ENCODE measurements around the gene CEP192.

CEP192 gene

DNA sequence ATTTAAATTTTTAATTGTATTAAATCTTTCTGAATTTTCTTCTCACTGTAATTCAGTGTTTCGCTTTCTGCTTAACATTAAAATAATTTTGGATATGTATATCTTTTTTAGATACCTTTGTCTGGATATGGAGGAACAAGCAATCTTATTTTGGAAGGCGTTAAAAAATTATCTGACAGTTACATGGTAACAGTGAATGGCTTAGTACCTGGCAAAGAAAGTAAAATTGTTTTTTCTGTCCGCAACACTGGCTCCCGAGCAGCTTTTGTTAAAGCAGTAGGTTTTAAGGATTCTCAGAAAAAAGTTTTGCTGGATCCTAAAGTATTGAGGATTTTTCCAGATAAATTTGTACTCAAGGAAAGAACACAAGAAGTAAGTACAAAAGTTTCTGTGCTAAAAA, 95.7 kb downstream of the CEP192 start:
- in situ Hi-C loops (cut with MboI; ENCODE audit: low sequenced_read_pairs) = loop anchor here (25.0 kb wide), 1 partner anchor 100 kb away; the partner anchor contains the start of gene CEP192

DNA sequence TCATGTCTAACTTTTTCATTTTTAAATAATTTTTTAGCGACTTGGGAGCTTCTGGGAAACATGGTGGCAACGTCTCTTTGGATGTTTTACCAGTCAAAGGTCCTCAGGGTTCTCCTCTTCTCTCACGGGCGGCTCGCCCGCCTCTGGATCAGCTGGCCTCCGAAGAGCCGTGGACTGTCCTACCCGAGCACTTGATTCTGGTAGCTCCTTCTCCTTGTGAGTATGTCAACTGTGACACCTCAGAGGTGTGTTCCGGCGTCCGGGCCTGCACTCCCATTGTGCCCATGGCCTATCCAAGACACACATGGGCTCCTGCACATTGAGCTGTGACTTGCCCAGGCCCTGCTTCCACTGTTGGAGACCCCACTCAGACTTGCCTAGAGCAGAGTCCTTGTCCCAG, 104.3 kb downstream of the CEP192 start:
- in situ Hi-C loops (cut with MboI; ENCODE audit: low sequenced_read_pairs) = loop anchor here (25.0 kb wide), 1 partner anchor 108 kb away; the partner anchor contains the start of gene CEP192

DNA sequence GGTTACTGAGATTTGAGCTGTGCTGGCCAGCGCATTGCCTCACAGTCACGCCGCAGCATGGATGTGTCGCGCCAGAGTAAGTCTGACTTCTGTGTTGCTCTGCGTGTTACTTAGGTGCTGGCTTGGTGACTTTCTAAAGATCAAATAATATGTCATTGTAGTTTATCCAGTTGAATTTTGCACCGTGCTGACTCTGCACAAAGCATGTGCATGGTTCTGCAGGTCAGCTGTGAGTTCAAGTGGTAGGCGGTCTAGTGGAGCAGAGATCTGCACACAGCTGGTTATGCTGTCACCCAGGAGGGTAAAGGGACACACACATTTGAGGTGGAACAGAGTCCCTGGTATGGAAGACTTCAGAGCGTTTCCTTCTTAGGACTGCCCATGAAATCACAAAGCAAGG, 105.1 kb downstream of the CEP192 start:
- in situ Hi-C loops (cut with MboI; ENCODE audit: low sequenced_read_pairs) = loop anchor here (25.0 kb wide), 1 partner anchor 109 kb away; the partner anchor contains the start of gene CEP192

DNA sequence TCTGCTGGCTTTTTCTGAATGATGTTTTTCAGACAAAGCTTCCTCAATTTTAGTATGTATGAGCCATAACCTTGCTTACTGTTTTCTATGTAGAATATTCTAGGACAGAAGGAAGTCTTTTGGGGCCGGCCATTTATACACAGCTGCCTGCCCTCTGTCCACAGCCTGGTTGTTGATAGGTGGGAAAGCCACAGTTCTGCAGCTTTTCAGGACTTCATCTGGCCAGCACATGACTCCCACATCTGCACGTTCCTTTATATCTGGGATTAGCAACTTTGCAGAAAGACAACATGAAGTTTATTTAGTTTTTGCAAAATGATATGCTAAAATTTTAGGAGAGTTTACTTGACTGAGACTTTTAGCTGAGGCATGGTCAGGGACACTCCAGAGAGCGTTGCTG, 105.6 kb downstream of the CEP192 start:
- in situ Hi-C loops (cut with MboI; ENCODE audit: low sequenced_read_pairs) = loop anchor here (25.0 kb wide), 1 partner anchor 109 kb away; the partner anchor contains the start of gene CEP192

DNA sequence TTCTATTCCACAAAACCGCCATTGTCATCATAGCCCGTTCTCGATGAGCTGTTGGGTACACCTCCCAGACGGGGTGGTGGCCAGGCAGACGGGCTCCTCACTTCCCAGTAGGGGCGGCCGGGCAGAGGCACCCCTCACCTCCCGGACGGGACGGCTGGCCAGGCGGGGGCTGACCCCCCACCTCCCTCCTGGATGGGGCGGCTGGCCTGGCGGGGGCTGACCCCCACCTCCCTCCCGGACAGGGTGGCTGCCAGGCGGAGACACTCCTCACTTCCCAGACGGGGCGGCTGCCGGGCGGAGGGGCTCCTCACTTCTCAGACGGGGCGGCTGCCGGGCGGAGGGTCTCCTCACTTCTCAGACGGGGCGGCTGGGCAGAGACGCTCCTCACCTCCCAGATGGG, 106.9 kb downstream of the CEP192 start:
- in situ Hi-C loops (cut with MboI; ENCODE audit: low sequenced_read_pairs) = loop anchor here (25.0 kb wide), 1 partner anchor 111 kb away; the partner anchor contains the start of gene CEP192

DNA sequence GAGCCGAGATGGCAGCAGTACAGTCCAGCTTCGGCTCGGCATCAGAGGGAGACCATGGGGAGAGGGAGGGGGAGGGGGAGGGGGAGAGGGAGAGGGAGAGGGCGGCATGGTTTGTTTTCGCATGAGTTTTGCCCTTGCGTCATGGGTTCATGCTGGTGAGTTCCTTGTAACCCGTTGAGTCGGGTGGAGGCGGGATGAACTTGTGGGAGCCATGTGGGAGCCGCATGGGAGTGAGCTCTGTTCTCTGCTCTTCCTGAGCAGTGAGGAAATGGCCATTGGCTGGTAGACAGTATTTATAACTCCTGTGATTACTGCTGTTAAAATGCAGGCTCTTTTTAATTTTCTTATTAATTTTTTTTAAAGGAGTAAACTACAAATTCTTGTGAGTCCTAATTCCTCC, 108.0 kb downstream of the CEP192 start:
- in situ Hi-C loops (cut with MboI; ENCODE audit: low sequenced_read_pairs) = loop anchor here (25.0 kb wide), 1 partner anchor 112 kb away; the partner anchor contains the start of gene CEP192

DNA sequence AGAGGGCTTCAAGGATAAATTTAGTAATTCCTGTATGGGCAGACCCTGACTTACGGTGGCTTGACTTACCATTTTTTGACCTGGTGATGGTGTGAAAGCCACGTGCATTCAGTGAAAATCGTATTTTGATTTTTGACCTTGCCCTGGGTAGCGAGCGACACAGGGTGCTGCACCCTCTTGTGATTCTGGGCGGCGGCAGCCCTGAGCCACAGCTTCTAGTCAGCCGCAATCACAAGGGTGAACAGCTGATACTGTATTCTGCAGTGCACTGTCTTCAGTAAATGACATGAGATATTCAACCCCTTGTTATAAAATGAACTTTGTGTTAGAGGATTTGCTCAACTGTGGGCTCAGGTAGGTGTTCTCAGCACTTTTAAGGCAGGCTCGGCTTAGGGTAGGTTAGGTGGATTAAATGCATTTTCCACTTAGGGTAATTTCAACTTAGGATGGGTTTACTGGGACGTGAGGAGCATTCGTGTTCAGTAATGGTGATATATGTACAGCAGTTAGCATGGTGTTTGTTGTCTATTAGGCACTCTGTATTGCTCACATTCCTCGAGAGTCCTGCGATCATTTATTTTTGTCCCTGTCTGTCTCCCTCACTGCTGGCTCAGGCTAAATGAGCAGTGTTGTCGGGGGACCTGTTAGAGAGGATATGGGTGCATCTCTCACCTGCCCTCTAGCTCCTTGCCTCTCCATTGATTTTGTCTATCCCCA, 109.9 kb downstream of the CEP192 start:
- in situ Hi-C loops (cut with MboI; ENCODE audit: low sequenced_read_pairs) = loop anchor here (25.0 kb wide), 2 partner anchors 111 to 389 kb away; partner anchors contain the start of genes CEP76, LDLRAD4 and PSMG2

DNA sequence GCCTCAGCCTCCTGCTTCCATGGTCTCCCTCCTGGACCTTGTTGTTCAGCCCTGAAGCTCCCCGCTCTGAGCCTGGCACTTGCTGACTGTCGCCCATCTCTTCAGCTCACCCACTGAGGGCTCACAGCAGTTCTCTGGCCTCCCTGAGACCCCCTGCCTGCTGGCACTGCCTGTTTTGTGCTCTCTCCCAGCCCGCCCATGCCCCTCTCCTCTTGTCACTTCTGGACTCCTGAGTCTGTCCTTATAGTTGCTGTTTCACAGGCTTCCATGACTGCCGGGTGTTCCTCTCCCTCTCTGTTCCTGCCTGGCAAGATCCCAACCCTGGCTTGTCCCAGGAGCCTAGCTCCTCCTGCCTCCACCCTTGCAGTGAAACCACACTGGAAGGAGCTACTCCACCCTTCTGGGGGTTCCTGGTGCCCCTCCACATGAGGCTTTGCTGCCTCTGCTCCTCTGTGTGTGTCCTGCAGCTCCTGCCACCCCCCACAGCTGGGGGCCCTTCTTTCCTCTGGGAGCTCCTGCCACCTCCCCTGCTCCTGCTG, 110.6 kb downstream of the CEP192 start:
- in situ Hi-C loops (cut with MboI; ENCODE audit: low sequenced_read_pairs) = loop anchor here (25.0 kb wide), 2 partner anchors 111 to 389 kb away; partner anchors contain the start of genes CEP76, LDLRAD4 and PSMG2

DNA sequence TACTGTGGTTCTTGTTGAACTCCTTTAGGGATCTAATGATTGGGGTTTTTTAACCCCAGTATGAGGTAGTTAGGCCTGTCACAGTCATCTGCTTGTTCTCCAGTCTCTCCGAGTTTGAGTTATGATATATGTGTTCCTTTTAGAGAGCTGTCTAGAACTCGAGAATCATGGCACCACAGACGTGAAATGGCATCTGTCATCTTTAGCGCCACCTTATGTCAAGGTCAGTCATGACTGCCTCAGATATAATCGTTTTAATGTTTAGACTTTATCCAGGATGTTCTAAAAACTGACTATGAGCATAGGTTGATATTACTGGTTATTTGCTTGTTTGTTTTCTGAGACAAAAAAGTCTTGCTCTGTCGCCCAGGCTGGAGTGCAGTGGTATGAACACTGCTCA, 112.2 kb downstream of the CEP192 start:
- in situ Hi-C loops (cut with MboI; ENCODE audit: low sequenced_read_pairs) = loop anchor here (25.0 kb wide), 2 partner anchors 109 to 391 kb away; partner anchors contain the start of genes CEP76, LDLRAD4 and PSMG2

DNA sequence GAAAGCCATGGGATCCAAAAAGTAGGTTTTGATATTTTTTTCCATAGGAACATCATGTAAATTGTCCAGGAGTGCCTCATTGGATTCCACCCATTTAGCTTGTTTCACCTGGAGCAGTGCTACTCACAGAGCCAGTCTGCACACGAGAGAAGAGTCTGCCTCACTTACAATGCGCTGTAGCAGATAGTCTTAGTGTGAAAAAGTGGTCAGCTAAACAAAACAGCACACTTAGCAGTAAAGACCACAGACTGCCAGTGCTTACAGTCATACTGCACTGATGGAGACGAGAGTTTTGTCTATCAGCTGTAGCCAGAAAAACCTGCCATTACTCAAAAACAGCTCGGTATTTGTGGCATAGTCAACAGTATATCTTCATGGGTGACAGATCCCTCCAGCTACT, 113.9 kb downstream of the CEP192 start:
- in situ Hi-C loops (cut with MboI; ENCODE audit: low sequenced_read_pairs) = loop anchor here (25.0 kb wide), 2 partner anchors 107 to 393 kb away; partner anchors contain the start of genes CEP76, LDLRAD4 and PSMG2

DNA sequence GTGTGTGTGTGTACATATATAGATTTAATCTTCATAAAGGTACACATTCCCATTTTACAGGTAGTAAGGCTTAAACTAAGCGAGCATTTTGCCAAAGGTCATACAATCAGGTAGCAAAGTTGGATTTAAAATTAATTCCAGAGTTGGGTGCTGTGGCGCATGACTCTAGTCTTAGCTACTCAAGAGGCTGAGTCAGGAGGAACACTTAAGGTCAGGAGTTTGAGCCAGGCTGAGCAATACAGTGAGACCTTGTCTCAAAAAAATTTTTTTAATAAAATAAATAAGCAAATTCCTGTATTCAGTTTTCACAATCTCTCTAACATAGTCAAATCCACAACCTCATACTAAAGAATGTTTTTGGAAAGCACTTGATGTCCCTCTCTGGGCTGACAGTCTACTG, 115.9 kb downstream of the CEP192 start:
- in situ Hi-C loops (cut with MboI; ENCODE audit: low sequenced_read_pairs) = loop anchor here (25.0 kb wide), 2 partner anchors 105 to 395 kb away; partner anchors contain the start of genes CEP76, LDLRAD4 and PSMG2

DNA sequence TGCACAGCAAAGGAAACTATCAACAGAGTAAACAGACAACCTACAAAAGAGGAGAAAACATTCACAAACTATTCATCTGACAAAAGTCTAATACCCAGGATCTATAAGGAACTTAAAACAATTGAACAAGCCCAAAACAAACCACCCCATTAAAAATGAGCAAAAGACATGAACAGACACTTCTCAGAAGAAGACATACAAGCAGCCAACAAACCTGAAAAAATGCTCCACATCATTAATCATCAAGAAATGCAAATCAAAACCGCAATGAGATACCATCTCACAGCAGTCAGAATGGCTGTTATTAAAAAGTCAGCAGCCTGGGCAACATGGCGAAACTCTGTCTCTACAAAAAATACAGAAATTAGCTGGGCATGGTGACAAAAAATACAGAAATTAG, 117.2 kb downstream of the CEP192 start:
- in situ Hi-C loops (cut with MboI; ENCODE audit: low sequenced_read_pairs) = loop anchor here (25.0 kb wide), 2 partner anchors 104 to 396 kb away; partner anchors contain the start of genes CEP76, LDLRAD4 and PSMG2

DNA sequence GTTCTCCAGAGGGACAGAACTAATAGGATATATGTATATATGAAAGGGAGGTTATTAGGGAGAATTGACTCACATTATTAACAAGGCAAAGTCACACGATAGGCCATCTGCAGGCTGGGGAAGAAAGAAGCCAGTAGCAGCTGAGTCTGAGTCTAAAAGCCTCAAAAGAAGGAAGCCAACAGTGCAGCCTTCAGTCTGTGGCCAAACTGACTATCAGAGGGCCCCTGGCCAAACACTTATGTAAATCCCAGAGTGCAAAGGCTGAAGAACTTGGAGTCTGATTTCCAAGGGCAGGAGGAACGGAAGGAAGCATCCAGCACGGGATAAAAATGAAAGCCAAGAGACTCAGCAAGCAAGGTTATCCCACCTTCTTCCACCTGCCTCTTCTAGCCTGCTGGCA, 119.4 kb downstream of the CEP192 start:
- in situ Hi-C loops (cut with MboI; ENCODE audit: low sequenced_read_pairs) = loop anchor here (25.0 kb wide), 2 partner anchors 102 to 398 kb away; partner anchors contain the start of genes CEP76, LDLRAD4 and PSMG2

DNA sequence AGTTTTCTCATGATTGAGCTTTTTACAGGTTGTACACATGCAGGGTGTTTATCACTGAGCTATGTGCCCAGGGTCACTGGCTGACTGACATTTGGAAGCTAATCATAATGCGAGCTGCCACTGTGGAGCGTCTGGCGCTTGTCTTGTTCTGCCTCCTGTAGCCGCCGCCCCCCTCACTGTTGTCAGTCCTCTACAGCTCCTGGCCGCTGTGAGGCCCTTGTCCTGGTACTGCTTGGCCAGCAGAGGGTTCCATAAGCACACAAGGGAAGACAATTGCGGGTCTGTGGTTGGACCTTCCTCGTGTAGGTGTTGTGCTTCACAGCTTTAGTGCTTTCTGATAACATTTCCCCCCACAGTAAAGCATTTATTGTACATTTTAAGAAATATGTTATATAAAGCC, 121.8 kb downstream of the CEP192 start:
- in situ Hi-C loops (cut with MboI; ENCODE audit: low sequenced_read_pairs) = loop anchor here (25.0 kb wide), 2 partner anchors 99 to 401 kb away; partner anchors contain the start of genes CEP76, LDLRAD4 and PSMG2

DNA sequence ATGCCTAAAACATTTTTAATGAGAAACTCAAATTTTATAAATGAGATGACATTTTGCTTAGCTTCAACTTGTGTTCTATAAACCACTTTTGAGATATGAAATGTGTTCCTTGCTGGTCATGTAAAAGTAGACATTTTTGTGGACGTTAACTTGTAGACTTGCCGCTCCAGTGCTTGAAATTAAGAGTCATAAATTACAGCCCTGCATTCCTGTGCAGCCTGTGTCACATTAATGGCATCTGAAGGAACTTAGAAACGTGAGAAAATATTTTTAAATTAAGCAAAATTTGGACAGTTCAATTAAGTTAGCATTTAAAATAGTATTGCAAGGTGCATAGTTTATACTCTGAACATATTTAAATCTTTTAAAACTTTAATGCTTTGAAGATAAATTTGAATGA, 129.1 kb downstream of the CEP192 start:
- in situ Hi-C loops (cut with MboI; ENCODE audit: low sequenced_read_pairs) = loop anchor here (25.0 kb wide), 2 partner anchors 92 to 408 kb away; partner anchors contain the start of genes CEP76, LDLRAD4 and PSMG2

DNA sequence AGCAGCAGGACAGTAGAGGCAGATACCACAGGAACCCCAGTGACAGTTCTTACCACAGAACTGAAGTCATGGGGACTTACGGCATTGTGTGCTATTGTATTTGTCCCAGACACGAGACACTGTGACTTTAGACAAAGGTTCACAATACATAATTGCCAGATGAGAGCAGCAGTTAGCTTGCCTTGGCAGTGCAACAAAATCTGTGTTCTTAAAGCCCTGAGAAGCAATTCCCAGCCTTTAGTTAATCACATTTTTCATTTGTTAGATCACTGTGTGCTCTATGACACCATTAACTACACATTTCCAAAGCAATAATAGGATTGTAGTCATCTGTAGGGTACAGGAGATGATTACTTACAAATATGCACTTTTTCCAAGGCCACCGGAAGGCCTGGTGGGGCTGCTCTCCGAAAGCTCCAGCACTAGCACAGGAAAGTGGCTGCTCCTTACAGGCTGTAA, 129.8 kb downstream of the CEP192 start:
- in situ Hi-C loops (cut with MboI; ENCODE audit: low sequenced_read_pairs) = loop anchor here (25.0 kb wide), 2 partner anchors 91 to 409 kb away; partner anchors contain the start of genes CEP76, LDLRAD4 and PSMG2

DNA sequence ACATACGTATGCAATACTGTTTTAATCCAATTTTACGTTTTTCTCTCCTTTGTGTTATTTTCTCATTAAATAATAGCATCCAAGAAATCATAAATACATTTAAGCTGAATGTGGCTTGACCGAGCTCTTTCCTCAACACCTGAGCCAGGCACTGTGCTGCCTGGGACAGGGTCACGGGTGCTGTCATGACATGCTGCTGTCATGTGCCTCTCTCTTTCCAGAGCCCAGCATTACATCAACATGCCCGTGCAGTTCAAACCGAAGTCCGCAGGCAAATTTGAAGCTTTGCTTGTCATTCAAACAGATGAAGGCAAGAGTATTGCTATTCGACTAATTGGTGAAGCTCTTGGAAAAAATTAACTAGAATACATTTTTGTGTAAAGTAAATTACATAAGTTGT, 133.2 kb downstream of the CEP192 start:
- in situ Hi-C loops (cut with MboI; ENCODE audit: low sequenced_read_pairs) = loop anchor here (25.0 kb wide), 2 partner anchors 88 to 412 kb away; partner anchors contain the start of genes CEP76, LDLRAD4 and PSMG2

DNA sequence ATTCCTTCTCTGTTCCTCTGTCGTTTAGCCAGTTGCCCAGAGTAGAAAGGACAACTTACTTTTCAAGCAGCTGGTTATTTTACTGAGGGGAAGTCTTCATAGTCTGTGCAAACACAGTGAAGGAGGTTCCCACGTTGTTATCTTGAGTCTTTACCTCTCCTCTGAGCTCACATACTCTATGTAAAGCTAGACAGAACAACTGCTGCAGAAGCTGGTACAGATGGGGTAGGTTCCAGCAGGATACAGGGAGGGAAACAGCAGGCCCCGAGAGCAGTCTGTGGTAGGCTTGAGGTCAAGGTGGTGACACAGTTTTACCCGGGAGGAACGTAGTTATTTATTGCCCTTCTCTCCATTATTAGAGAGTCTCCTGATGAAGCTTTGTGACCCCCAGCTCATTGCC, 134.0 kb downstream of the CEP192 start:
- in situ Hi-C loops (cut with MboI; ENCODE audit: low sequenced_read_pairs) = no loop called here

DNA sequence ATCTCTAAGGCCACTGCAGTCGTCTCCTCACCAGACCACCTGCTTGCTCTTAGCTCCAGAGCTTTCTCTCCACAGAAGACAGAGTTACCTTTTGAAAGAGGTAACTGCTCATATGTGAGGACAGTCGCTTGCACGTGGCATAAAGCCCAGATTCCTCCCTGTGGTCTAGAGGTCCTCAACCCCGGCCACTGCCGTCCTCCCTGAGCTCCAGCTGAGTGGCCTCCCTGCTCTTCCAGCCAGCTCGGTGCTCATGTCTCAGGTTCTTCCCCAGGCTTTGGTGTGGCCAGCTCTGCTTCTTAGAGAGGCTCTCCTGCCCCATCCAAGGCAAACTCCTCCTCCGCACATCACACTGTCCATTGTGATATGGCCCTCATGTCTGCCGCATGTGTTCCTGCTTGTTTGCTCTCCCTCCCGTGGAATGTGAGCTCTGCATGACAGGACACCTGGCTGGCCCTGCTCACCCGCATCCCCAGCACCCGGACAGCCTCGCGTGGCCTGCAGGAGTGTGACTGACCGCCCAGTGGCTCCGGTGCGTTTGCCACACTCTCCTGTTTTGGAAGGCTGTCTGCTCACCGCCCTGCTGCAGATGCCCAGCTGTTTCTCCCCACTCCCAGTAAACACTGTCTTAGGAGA, 135.9 kb downstream of the CEP192 start:
- in situ Hi-C loops (cut with MboI; ENCODE audit: low sequenced_read_pairs) = no loop called here

DNA sequence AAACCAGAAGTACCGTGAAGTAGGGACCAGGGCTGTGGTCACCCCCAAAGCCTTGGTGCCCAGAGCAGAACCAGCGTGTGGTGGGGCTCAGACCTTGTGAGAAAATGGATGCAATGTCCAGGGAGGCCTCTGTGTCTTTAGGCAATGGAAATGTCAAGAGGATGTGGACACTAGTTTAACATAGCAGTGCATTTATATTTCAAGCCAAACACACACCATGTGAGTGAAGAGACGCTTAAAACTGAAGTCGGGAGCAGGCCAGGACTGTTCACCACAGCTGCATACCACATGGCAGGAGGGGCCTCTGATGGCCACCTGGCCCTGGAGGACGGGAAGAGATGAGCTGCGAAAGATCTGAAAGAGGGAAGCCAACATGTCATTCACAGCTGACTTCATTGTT, 140.1 kb downstream of the CEP192 start:
- in situ Hi-C loops (cut with MboI; ENCODE audit: low sequenced_read_pairs) = no loop called here

Data from HL-60/S4 (cell line).